Activated CD4-positive, alpha-beta T cell treated with anti-CD3 and anti-CD28 coated beads for 1 hour (primary cell): Measurements from ENCODE around the gene OR51A7.

Source experiments
- DNase-seq: peaks from one replicate; pipeline ENCODE4 v3.0.0-alpha.2; 2020

Gene OR51A7

DNA sequence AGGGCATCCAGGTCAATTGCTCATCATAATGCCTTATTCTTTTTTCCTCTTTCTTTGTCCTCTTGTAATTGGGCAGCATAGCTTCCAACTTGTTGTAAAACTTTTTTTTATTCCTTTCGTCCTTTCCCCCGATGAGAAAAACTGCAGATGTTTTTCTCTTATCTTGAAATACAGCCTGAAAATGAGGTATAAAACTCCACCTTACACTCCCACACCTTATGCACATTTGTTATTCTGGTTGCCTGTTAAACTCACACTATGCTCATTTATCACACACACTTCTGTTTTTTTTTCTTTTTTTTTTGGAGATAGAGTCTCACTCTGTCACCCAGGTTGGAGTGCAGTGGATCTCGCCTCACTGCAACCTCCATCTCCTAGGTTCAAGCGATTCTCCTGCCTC lies 53.8 kb downstream of the OR51A7 start:
- DNase-seq = no peak
